Right ventricle myocardium inferior (tissue), 1 donor: ENCODE results near the gene FBXL19. TPM values are rescaled to one million over a fixed set of nuclear protein-coding genes. Genes with fewer than 3 reads are reported as not detected.

Source experiments
- ATAC-seq: fragments of 200-7000 bp; cut with Tn5 transposase; one replicate; pipeline ENCODE4 v1.9.1; 2020; ENCODE audit warnings: mild to moderate bottlenecking, moderate library complexity
- DNase-seq: peaks from one replicate; pipeline ENCODE4 v3.0.0; 2021; ENCODE audit errors: missing footprints
- intact Hi-C: fragments of 100-400 bp; cut with DNase I; formaldehyde crosslinking; loops from one replicate; pipeline ENCODE4 v1.11.0; 2022
- total RNA-seq: library from RNA; stranded (reverse); fragmentation: NEBNext Ultra II Directional; extraction: Animal tissue kit (Norgen Biotek cat#: 25700); gene quantifications from one replicate; pipeline ENCODE4 v1.2.1, GENCODE V29; 2021
- donor health status: DM: no; HTN: yes; CAD: no; lungs with severe emphysema.

Gene FBXL19
- total RNA-seq, 1 donor from 2014 or later, result 6.3 TPM

DNA sequence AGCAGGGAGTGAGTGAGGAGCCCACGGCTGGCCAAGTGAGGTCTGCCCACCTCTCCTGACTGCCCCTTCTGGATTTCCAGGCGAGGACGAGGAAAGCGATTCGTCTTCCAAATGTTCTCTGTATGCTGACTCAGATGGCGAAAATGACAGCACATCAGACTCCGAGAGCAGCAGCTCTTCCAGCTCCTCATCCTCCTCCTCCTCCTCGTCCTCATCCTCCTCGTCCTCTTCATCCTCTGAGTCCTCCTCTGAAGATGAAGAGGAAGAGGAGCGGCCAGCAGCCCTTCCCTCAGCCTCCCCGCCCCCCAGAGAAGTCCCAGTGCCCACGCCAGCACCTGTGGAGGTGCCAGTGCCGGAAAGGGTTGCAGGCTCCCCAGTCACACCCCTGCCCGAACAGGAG, 47.9 kb downstream of the FBXL19 start:
- DNase-seq, result no peak
- intact Hi-C loops, result no loop called here
- ATAC-seq, result no peak

DNA sequence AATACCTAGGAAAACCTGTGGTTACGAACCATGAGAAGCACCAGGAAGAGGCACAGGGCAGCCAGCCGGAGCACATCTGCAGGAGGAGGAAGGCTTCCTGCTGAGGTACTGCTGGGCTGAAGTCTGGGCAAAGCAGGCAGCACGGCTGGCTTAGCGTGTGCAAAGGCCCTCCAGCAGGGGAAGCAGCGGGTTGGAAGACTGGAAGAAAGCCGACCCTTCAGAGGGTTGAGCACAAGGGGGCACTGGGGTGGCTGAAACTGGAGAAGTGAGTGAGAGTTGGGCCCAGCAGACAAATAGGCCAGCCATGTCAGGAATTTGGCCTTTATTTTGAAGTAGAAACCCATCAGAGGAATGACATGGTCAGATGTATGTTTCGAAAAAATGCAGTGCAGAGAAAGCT, 49.5 kb downstream of the FBXL19 start:
- DNase-seq, result no peak
- intact Hi-C loops, result no loop called here
- ATAC-seq, result no peak

DNA sequence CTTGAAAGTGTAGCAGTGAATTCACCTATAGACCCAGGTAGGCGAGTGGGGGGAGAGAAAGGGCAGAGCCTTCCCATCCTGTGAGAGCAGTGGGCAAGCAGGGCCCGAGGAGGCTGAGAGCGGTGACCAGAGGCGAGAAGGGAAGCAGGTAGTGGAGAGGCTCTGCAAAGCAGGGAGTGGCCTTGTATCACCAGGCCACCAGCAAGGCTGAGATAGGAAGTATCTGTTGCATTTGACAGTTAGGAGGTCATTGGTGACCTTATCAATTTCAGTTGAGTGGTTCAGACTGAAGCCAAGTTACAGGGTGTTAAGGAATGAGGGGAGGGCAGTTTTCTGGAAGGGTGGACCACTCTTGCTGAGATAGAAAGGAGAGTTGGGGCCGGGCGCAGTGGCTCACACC, 51.0 kb downstream of the FBXL19 start:
- no peak for DNase-seq
- intact Hi-C loops, result no loop called here
- ATAC-seq, result no peak

DNA sequence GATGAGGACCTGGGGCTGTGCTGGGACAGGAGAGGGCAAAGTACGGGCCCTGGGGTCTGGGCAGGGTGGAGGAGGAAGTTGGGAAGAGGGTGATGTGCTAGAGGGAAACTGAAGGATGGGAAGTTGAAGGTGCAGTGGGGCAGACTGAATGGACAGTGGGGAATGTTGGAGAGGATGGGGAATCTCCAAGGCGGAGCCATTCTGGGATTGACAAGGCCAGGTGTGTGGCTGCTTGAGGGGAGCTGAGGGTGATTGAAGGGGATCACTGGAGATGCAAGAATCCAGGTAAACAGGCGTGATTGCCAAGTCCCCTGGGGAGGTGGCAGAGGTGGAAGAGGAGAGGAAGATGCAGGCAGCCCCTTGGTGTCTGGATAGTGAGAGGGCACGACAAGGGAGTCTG, 53.1 kb downstream of the FBXL19 start:
- DNase-seq (no peak), ATAC-seq (no peak)
- intact Hi-C loops, result loop anchor here (5.0 kb wide), 1 partner anchor 66 kb away; no protein-coding TSS in a partner anchor

DNA sequence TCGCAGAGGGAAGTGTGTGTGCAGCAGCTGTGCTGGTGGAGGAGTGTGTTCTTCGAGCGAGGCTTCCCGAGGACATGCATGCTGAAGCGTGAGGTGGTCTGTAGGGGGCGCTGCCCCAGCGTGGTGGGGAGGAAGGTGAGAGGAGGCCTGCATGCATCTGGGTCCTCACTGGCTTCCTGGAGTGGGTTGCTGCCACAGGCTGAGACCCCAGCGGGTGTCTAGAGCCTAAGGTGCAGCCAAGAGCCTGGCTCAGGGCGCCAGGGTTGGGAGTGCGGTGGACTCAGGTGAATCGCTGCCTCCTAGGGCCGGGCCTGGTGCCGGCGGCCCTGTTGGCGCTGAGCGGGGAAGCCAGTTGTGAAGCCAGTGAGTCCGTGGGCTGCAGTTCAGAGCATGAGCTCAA, 54.1 kb downstream of the FBXL19 start:
- intact Hi-C loops, result loop anchor here (5.0 kb wide), 1 partner anchor 65 kb away; no protein-coding TSS in a partner anchor
- ATAC-seq (no peak), DNase-seq (no peak)

DNA sequence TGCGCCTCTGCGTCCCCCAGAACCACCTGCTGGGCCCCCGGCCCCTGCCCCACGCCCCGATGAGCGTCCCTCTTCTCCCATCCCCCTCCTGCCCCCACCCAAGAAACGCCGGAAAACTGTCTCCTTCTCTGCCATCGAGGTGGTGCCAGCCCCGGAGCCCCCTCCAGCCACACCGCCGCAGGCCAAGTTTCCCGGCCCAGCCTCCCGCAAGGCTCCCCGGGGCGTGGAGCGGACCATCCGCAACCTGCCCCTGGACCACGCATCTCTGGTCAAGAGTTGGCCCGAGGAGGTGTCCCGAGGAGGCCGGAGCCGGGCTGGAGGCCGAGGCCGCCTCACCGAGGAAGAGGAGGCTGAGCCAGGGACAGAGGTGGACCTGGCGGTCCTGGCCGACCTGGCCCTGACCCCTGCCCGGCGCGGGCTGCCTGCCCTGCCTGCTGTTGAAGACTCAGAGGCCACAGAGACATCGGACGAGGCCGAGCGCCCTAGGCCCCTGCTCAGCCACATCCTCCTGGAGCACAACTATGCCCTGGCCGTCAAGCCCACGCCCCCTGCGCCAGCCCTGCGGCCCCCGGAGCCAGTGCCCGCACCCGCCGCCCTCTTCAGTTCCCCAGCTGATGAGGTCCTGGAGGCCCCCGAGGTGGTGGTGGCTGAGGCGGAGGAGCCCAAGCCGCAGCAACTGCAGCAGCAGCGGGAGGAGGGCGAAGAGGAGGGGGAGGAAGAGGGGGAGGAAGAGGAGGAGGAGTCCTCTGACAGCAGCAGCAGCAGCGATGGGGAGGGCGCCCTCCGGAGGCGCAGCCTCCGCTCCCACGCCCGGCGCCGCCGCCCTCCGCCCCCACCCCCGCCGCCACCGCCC, 56.0 kb downstream of the FBXL19 start:
- intact Hi-C loops, result loop anchor here (5.0 kb wide), 1 partner anchor 63 kb away; no protein-coding TSS in a partner anchor
- no peak for ATAC-seq
- DNase-seq, result no peak

DNA sequence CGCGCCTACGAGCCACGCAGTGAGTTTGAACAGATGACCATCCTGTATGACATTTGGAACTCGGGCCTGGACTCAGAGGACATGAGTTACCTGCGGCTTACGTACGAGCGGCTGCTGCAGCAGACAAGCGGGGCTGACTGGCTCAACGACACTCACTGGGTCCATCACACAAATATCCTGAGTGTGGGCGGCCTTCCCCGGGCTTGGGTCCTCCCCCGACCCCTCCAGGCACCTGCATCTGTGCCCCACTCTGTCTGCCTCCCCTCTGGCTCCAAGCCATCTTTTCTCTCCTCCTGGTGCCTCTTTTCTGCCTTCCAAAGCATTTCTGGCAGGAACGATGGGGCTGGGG, 56.6 kb downstream of the FBXL19 start:
- ATAC-seq, result no peak
- intact Hi-C loops, result no loop called here

DNA sequence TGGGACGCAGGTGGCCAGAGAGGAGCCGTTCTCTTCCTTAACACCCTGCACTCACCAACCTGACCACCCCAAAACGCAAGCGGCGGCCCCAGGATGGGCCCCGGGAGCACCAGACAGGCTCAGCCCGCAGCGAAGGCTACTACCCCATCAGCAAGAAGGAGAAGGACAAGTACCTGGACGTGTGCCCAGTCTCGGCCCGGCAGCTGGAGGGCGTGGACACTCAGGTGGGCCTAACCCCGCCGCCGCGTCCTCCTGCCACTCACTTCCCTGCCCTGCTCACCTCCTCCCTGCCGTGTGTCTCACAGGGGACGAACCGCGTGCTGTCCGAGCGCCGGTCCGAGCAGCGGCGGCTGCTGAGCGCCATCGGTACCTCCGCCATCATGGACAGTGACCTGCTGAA, 57.1 kb downstream of the FBXL19 start:
- ATAC-seq (no peak), DNase-seq (no peak)
- intact Hi-C loops, result no loop called here

More for the DNA sequence above, 56.6 kb downstream of the FBXL19 start:
- DNase-seq, result no peak

DNA sequence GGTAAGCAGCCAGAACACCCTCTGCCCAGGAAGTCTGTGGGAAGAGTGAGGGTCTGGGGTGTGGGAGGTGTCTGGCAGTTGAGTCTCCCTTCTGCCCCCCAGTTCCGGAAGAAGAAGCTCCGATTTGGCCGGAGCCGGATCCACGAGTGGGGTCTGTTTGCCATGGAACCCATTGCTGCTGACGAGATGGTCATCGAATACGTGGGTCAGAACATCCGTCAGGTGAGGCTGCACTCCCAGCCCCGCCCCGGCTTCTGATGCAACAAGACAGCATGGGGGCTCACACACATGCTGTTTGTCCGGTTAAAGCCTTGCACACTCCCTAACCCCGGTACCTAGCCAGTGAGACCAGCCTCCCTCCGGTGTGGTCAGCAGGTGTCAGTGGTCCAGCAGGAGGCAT, 57.6 kb downstream of the FBXL19 start:
- DNase-seq (no peak), ATAC-seq (no peak)
- intact Hi-C loops, result no loop called here

DNA sequence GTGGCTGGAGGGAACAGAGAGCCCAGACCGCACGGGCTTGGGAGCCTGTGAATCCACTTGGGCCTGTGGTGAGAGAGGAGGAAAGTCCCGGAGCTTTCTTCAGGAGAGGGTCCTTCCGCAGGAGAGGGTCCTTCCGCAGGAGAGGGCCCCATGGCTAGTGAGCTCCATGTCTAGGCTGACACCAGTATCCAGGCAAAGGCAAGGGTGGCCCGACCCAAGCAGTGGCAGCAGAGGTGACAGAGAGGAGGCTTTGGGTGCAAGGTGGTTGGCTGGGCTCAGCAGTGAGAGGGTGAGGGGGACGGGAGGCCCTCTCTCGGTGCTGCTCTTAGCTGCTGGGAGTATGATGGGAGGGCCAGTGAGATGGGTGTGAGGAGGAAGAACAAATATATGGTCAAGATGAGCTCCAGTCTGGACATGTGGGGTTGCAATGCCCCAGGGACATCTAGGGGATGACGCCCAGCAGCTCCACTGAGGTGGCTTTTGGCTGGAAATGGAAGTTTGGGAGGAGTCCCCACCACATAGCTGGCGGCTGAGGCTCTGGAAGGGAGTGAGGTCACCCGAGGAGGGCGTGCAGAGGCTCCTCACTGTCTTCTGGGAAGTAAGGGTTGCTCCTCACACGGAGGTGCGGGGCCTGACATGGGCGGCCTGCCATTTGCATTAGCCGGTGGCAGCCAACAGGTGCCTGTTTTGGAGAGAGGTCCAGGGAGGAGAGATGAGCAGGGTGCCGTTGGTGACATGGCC, 59.3 kb downstream of the FBXL19 start:
- DNase-seq, result no peak
- intact Hi-C loops, result no loop called here
- ATAC-seq, result peak; percentile 51

DNA sequence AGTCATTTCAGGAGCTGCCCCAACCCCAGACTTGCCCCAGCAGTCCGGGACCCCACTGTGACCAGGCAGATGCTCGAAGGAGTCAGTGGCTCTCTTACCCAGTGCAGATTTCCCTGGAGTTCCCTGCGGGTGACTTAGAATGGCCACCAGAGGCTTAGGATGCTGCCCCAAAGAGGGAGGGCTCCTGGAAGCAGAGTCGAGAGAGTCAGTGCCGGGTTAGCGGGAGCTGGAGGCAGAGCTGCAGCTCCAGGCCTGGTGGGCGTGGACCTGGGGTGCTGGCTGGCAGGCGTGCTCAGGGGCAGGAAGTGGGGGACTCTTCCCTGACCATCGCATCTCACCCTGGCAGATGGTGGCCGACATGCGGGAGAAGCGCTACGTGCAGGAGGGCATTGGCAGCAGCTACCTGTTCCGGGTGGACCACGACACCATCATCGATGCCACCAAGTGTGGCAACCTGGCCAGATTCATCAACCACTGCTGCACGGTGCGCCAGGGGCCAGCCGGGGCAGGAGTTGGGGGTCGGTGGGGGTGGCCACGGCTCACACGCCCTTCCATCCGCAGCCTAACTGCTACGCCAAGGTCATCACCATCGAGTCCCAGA, 60.0 kb downstream of the FBXL19 start:
- DNase-seq (no peak), ATAC-seq (no peak)
- intact Hi-C loops, result no loop called here

DNA sequence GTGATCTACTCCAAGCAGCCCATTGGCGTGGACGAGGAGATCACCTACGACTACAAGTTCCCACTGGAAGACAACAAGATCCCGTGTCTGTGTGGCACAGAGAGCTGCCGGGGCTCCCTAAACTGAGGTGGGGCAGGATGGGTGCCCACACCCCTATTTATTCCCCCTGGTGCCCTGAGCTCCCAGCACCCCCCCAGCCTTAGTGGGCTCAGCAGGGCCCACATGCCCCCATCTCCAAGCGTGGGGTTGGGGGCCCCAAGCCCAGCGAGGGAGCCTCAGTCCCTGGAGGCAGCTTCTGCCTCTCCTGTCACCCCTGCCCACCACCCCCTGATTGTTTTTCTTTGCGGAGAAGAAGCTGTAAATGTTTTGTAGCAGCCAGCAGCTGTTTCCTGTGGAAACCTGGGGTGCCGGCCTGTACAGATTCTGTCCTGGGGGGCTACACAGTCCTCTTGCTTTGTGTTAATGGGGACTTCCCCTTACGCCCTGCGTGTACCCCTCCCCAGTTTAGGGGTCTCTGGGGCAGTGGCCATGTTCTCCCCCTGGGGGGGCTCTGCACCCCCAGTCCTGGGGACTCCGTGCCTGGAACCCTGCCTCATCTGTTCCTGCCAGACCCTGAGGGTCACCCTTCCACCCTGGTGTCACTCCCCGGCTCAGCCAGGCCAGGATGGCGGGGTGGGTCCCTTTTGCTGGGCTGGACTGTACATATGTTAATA, 60.7 kb downstream of the FBXL19 start:
- DNase-seq, result no peak
- intact Hi-C loops, result loop anchor here (2.0 kb wide), 1 partner anchor 885 kb away; no protein-coding TSS in a partner anchor
- ATAC-seq, result no peak

DNA sequence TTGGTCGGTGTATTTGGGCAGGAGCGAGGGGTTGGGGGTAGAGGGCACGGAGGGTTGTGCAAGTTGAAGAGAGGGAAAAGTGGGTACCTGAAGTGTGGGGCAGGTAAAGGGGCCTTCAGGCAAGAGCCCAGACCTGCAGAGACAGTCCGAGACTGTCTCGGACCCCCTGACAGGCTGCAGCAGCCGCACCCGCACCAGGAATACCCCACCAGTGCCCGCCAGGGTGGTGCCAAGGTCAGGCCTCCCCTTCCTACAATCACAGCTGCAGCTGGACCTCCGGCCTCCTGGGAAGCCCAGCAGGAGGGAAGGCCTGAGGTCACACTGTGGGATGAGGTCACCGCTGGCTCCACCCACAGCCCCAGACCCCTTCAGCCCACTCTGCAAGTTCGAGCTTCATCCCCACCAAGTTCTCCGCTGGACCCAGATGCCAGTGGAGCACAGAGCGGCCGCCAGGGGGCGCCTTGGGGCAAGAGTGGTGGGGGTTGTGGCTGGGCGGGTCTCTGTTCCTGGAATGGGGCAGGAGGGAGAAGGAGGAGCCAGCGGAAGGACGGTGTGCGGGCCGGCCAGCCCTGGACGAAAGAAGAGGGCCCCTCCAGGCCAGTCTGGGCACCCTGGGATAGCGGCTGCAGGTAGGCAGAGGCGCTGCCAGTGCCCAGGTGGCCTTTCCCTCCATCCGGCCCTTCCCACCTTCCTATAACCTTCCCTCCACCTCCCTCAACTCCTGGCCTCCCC, 61.5 kb downstream of the FBXL19 start, which contains the start of gene HSD3B7:
HSD3B7 (plus strand) TSS at position 539 of the 732 bp plus-strand sequence. CDS start 452 bp downstream, outside the sequence.
- peak; percentile 91 for ATAC-seq
- peak; percentile 96 for DNase-seq
- intact Hi-C loops, result loop anchor here (1.0 to 5.0 kb wide), 5 partner anchors 157 to 884 kb away; partner anchors contain the start of gene ARMC5

DNA sequence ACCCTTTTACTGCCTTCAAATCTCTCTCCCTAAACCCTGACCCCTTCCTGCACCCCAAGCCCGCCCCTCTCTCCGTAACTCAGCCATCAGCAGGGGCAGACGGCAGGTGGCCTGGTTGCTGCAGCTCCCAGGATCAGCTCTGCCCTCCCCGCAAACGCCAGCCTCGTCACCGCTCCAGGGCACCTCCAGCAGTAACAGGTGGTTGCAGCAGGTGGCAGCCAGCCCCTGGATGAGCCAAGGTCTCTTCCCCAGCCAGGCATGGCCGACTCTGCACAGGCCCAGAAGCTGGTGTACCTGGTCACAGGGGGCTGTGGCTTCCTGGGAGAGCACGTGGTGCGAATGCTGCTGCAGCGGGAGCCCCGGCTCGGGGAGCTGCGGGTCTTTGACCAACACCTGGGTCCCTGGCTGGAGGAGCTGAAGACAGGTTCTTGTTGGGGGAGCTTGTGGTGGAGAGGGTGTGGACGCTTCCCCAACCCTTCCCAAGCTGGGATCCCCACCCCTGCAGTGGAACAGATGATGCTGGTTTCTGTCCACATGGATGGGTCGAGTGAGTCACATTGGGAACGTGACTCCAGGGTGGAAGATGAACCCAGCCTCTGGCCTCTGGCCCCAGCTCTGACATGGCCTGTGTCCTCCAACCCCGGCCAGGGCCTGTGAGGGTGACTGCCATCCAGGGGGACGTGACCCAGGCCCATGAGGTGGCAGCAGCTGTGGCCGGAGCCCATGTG, 62.2 kb downstream of the FBXL19 start:
- intact Hi-C loops, result loop anchor here (1.0 to 5.0 kb wide), 5 partner anchors 157 to 883 kb away; partner anchors contain the start of gene ARMC5
- ATAC-seq (peak; percentile 16), DNase-seq (no peak)

DNA sequence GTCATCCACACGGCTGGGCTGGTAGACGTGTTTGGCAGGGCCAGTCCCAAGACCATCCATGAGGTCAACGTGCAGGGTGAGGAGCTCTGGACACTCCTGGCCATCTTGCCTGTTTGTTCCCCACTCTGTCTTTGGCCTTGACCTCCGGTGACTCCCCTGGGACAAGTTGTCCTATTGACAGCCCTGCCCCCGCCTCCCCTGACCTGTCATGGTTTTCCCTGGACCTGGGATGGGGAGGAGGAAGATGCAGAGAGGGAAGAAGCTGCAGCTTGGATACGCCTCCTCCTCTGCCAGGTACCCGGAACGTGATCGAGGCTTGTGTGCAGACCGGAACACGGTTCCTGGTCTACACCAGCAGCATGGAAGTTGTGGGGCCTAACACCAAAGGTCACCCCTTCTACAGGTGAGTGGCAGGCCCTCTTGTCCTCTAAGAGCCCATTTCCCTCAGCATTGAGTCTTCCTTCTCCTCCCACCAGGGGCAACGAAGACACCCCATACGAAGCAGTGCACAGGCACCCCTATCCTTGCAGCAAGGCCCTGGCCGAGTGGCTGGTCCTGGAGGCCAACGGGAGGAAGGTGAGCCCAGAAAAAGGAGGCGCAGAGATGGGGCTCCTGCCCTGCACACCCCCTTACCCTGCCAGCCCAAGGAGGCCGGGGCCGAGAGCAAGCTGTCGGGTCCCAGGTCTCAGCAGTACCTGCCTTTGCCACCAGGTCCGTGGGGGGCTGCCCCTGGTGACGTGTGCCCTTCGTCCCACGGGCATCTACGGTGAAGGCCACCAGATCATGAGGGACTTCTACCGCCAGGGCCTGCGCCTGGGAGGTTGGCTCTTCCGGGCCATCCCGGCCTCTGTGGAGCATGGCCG, 63.0 kb downstream of the FBXL19 start:
- ATAC-seq (no peak), DNase-seq (no peak)
- intact Hi-C loops, result loop anchor here (5.0 kb wide), 2 partner anchors 396 to 471 kb away; partner anchors contain the start of gene ARMC5

DNA sequence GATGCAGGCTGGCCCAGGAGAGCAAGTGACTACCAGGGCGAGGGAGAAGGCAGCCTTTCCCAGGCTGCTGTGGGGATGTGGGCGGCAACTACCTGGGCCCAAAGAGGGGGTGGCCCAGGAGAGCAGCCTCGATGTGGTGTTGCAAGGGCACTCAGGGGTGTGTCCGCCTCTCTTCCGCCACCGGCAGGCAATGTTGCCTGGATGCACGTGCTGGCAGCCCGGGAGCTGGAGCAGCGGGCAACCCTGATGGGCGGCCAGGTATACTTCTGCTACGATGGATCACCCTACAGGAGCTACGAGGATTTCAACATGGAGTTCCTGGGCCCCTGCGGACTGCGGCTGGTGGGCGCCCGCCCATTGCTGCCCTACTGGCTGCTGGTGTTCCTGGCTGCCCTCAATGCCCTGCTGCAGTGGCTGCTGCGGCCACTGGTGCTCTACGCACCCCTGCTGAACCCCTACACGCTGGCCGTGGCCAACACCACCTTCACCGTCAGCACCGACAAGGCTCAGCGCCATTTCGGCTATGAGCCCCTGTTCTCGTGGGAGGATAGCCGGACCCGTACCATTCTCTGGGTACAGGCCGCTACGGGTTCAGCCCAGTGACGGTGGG, 64.3 kb downstream of the FBXL19 start:
- ATAC-seq (no peak), DNase-seq (no peak)
- intact Hi-C loops, result loop anchor here (5.0 kb wide), 2 partner anchors 395 to 470 kb away; partner anchors contain the start of gene ARMC5
